ENCODE data around the gene LUZP2. TPM values are rescaled to one million over a fixed set of nuclear protein-coding genes. Genes with fewer than 3 reads are reported as not detected.

Gene LUZP2
- total and polyA plus RNA-seq, 9 of the 15 experiments (the other 6 are each of a cell fraction or from before 2014, with no cell fraction given) = not detected

DNA sequence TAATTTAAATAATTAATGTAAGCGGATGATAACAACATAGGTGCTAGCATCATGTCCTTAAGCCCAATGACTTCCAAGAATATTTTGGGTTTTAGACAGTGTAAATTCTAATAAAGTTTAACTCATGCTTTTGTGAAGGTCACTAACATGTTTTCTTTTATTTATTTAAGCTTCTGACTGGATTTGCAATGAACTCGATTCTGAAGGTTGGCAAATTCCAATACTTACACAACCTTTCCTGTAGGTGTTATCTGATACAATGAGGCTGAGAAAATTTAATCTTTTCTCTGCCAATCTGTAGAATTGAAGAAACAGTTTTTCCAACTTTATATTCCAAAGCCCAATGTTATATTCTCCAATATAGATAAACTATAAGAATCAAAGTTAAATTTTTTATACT, 311.3 kb downstream of the LUZP2 start:
- Histone ChIP-seq H3K27ac (ENCODE audit: extremely low read depth, low read depth, low read length) (no peak overlapping the region), H3K9me1 (ENCODE audit: control insufficient read depth, insufficient read depth, low read length) (no peaks in the 10 kb centered on the region), H3K27me3 (ENCODE audit: control insufficient read depth in 2 of 2, insufficient read depth in 2 of 2, low read length in 2 of 2) (no peaks in the 10 kb centered on the region), H2AFZ (ENCODE audit: low read depth, low read length) (no peak overlapping the region), H3K79me2 (ENCODE audit: control insufficient read depth, insufficient read depth, low read length) (no peaks in the 10 kb centered on the region), H3K36me3 (ENCODE audit: control insufficient read depth, insufficient read depth, low read length) (no peaks in the 10 kb centered on the region), H3K4me2 (ENCODE audit: insufficient read depth, low read length) (no peak overlapping the region), H3K9ac (ENCODE audit: insufficient read depth in 1 of 2, low read depth in 2 of 2, low read length in 2 of 2) (no peak overlapping the region), H3K4me3 (no peak overlapping the region), H3K4me1 (replicated peaks in 1 of 2; ENCODE audit: control insufficient read depth in 2 of 2, insufficient read depth in 2 of 2, low read length in 2 of 2) (no peaks in the 10 kb centered on the region), H4K20me1 (replicated peaks; ENCODE audit: control insufficient read depth, insufficient read depth, low read length) (no peaks in the 10 kb centered on the region), H3K9me3 (replicated peaks; ENCODE audit: control insufficient read depth, insufficient read depth, low read depth, low read length) (no peaks in the 10 kb centered on the region)
- no peak for DNase-seq (ENCODE audit: extremely low read depth in 1 of 4, low spot score in 3 of 4)
- no peak for ATAC-seq
- BruUV-seq (replicated peaks) = no TSS peak
- ChIA-PET POLR2A (no interaction called here), CTCF (ENCODE audit: low intra/inter-chr PET ratio) (no interaction called here)
- intact Hi-C loops (cut with micrococcal nuclease) = no loop called here
- no peak for FAIRE-seq
- in situ Hi-C loops (cut with MboI) = no loop called here
- 5% methylated on average over 2 of the region's 2 CpGs for WGBS (ENCODE audit: insufficient coverage, low coverage, missing lambda C conversion rate)
- TF ChIP-seq POLR2AphosphoS5 (IDR thresholded peaks at IDR 0.05; ENCODE audit: control insufficient read depth, insufficient read depth, low read depth, low read length) (no peak), NCOA6 (IDR thresholded peaks at IDR 0.05) (no peak), ZNF785 (CRISPR knock-in tag; IDR thresholded peaks at IDR 0.05) (no peak), FOXM1 (IDR thresholded peaks at IDR 0.05; ENCODE audit: low read depth) (no peak), FOXM1 (CRISPR knock-in tag; IDR thresholded peaks at IDR 0.05; ENCODE audit: low read depth) (no peak), ZNF165 (CRISPR knock-in tag; IDR thresholded peaks at IDR 0.05; ENCODE audit: borderline replicate concordance) (no peak), ZNF282 (CRISPR knock-in tag; IDR thresholded peaks at IDR 0.05) (no peak), SMAD1 (IDR thresholded peaks at IDR 0.05; ENCODE audit: low read depth, low read length, partially characterized antibody) (no peak), ZNF699 (CRISPR knock-in tag; IDR thresholded peaks at IDR 0.05; ENCODE audit: insufficient replicate concordance) (no peak), CBX8 (IDR thresholded peaks at IDR 0.05; ENCODE audit: borderline replicate concordance, extremely low read depth, low read depth, low read length, poor library complexity, severe bottlenecking) (no peak), CBX3 (IDR thresholded peaks at IDR 0.05; ENCODE audit: borderline replicate concordance in 1 of 2, low read length in 2 of 2) (no peak), RAD21 (CRISPR knock-in tag; conservative IDR thresholded peaks at IDR 0.05 in 1 of 2, IDR thresholded peaks at IDR 0.05 in 1 of 2) (no peak), MECOM (CRISPR knock-in tag; IDR thresholded peaks at IDR 0.05) (no peak), ZFX (CRISPR knock-in tag; IDR thresholded peaks at IDR 0.05) (no peak), SREBF2 (CRISPR knock-in tag; IDR thresholded peaks at IDR 0.05) (no peak)
- TF ChIP-seq, protein P1, sequence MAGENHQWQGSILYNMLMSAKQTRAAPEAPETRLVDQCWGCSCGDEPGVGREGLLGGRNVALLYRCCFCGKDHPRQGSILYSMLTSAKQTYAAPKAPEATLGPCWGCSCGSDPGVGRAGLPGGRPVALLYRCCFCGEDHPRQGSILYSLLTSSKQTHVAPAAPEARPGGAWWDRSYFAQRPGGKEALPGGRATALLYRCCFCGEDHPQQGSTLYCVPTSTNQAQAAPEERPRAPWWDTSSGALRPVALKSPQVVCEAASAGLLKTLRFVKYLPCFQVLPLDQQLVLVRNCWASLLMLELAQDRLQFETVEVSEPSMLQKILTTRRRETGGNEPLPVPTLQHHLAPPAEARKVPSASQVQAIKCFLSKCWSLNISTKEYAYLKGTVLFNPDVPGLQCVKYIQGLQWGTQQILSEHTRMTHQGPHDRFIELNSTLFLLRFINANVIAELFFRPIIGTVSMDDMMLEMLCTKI (IDR thresholded peaks at IDR 0.05; ENCODE audit: partially characterized antibody) = no peak
